ENCODE measurements around the gene FAM168A. TPM values are rescaled to one million over a fixed set of nuclear protein-coding genes. Genes with fewer than 3 reads are reported as not detected.
A peak's percentile ranks its signal among the peaks of the same experiment; 100 is the strongest.
"Not testable (repeated sequence)": the region's sequence is repeated elsewhere in the genome, so short reads cannot be mapped to it uniquely, and the experiment has no call there.

Gene FAM168A
- total RNA-seq, 1 experiment from 2014 or later, result 62.8 TPM

DNA sequence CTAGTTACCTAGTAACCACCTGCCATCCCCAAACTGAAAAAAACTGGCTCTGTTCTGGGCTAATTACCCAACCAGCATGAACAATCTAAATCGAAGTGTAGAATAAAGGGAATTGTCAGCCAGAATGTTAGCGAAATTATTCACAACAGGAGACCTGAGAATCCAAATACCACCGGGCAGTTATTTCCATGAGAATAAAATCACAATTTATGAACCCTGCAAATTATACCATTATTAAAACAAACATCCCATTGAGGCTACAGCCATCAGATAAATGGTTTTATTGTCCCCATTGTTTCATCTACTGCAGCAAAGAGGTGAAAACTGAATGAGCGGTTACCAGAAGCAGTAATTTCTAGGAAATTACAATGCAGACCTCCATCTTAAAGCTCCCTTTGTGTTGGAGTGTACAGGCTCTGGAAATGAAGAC, 21.7 kb downstream of the FAM168A start:
- POLR2A ChIA-PET, result no interaction called here
- CTCF ChIA-PET, result no interaction called here
- TF ChIP-seq, protein P1, sequence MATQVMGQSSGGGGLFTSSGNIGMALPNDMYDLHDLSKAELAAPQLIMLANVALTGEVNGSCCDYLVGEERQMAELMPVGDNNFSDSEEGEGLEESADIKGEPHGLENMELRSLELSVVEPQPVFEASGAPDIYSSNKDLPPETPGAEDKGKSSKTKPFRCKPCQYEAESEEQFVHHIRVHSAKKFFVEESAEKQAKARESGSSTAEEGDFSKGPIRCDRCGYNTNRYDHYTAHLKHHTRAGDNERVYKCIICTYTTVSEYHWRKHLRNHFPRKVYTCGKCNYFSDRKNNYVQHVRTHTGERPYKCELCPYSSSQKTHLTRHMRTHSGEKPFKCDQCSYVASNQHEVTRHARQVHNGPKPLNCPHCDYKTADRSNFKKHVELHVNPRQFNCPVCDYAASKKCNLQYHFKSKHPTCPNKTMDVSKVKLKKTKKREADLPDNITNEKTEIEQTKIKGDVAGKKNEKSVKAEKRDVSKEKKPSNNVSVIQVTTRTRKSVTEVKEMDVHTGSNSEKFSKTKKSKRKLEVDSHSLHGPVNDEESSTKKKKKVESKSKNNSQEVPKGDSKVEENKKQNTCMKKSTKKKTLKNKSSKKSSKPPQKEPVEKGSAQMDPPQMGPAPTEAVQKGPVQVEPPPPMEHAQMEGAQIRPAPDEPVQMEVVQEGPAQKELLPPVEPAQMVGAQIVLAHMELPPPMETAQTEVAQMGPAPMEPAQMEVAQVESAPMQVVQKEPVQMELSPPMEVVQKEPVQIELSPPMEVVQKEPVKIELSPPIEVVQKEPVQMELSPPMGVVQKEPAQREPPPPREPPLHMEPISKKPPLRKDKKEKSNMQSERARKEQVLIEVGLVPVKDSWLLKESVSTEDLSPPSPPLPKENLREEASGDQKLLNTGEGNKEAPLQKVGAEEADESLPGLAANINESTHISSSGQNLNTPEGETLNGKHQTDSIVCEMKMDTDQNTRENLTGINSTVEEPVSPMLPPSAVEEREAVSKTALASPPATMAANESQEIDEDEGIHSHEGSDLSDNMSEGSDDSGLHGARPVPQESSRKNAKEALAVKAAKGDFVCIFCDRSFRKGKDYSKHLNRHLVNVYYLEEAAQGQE (IDR thresholded peaks at IDR 0.05; ENCODE audit: insufficient read depth in 1 of 2, low read depth in 2 of 2, low read length in 1 of 2), result no peak
- TF ChIP-seq SIN3A (IDR thresholded peaks at IDR 0.05; ENCODE audit: borderline replicate concordance, insufficient read depth, low read depth, low read length) (no peak), POLR2AphosphoS5 (IDR thresholded peaks at IDR 0.05; ENCODE audit: low read depth, low read length) (no peak), TCF7L2 (IDR thresholded peaks at IDR 0.05; ENCODE audit: low read depth, low read length) (no peak)
- TF ChIP-seq, protein P2, sequence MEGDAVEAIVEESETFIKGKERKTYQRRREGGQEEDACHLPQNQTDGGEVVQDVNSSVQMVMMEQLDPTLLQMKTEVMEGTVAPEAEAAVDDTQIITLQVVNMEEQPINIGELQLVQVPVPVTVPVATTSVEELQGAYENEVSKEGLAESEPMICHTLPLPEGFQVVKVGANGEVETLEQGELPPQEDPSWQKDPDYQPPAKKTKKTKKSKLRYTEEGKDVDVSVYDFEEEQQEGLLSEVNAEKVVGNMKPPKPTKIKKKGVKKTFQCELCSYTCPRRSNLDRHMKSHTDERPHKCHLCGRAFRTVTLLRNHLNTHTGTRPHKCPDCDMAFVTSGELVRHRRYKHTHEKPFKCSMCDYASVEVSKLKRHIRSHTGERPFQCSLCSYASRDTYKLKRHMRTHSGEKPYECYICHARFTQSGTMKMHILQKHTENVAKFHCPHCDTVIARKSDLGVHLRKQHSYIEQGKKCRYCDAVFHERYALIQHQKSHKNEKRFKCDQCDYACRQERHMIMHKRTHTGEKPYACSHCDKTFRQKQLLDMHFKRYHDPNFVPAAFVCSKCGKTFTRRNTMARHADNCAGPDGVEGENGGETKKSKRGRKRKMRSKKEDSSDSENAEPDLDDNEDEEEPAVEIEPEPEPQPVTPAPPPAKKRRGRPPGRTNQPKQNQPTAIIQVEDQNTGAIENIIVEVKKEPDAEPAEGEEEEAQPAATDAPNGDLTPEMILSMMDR (IDR thresholded peaks at IDR 0.05), result no peak
- no peak for DNase-seq (ENCODE audit: low read depth, low spot score)
- ATAC-seq, result no peak
- no TSS peak for BruUV-seq (replicated peaks)
- Histone ChIP-seq H3K4me3 (ENCODE audit: low read depth in 2 of 2, low read length in 2 of 2) (no peak overlapping the region), H3K9me3 (ENCODE audit: control insufficient read depth, insufficient read depth, low read depth, low read length) (no peaks in the 10 kb centered on the region), H3K27me3 (ENCODE audit: control insufficient read depth, insufficient read depth, low read length) (no peaks in the 10 kb centered on the region), H3K36me3 (ENCODE audit: control insufficient read depth, insufficient read depth, low read length) (no peaks in the 10 kb centered on the region), H3K4me1 (ENCODE audit: control insufficient read depth, insufficient read depth, low read length) (0 out of 2 replicates have a peak, but pooled peaks cover 4% of the 10 kb centered on the region), H3K27ac (ENCODE audit: low read length) (no peak overlapping the region)
- intact Hi-C loops (cut with micrococcal nuclease; ENCODE audit: unreplicated experiment) (no loop called here), in situ Hi-C loops (cut with HindIII; ENCODE audit: low pct_unique_long_range_greater_than_20kb, low sequenced_read_pairs) (no loop called here)

DNA sequence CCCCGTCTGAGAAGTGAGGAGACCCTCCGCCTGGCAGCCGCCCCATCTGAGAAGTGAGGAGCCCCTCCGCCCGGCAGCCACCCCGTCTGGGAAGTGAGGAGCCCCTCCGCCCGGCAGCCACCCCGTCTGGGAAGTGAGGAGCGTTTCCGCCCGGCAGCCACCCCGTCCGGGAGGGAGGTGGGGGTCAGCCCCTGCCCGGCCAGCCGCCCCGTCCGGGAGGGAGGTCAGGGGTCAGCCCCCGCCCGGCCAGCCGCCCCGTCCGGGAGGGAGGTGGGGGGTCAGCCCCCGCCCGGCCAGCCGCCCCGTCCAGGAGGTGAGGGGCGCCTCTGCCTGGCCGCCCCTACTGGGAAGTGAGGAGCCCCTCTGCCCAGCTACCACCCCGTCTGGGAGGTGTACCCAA, 25.9 kb downstream of the FAM168A start:
- intact Hi-C loops (cut with micrococcal nuclease; ENCODE audit: unreplicated experiment); CTCF ChIA-PET; POLR2A ChIA-PET; BruUV-seq (replicated peaks); H3K27me3 ChIP-seq (ENCODE audit: control insufficient read depth, insufficient read depth, low read length); H3K4me1 ChIP-seq (ENCODE audit: control insufficient read depth, insufficient read depth, low read length); DNase-seq (ENCODE audit: low read depth, low spot score); in situ Hi-C loops (cut with HindIII; ENCODE audit: low pct_unique_long_range_greater_than_20kb, low sequenced_read_pairs); ATAC-seq; H3K36me3 ChIP-seq (ENCODE audit: control insufficient read depth, insufficient read depth, low read length); H3K9me3 ChIP-seq (ENCODE audit: control insufficient read depth, insufficient read depth, low read depth, low read length); H3K4me3 ChIP-seq (ENCODE audit: low read depth in 2 of 2, low read length in 2 of 2); H3K27ac ChIP-seq (ENCODE audit: low read length): not testable (repeated sequence)

DNA sequence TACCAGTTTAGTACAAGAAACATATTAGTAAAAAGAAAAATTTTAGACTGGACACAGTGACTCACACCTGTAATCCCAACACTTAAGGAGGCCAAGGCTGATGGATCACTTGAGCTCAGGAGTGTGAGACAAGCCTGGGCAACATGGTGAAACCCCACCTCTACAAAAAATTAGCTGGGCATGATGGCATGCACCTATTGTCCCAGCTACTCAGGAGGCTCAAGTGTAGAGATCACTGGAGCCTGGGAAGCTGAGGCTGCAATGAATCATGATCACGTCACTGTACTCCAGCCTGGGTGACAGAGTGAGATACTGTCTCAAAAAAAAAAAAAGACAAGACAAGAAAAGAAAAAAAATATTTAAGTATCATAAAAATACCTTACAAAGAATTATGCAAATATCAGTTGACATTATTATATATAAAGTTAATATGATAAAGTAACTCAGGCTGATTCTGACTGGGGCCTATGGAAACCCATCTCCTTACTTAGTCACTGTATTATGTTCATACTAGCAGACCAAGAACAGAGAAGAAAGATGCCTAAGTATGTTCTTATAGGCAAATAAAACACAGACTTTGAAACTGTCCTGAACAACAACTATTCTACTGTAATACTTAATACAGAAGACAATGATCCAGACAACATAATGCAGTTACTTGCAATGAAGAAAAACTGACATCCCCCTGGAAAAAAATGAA, 27.3 kb downstream of the FAM168A start:
- H3K27ac ChIP-seq (ENCODE audit: low read length), result no peak overlapping the region
- intact Hi-C loops (cut with micrococcal nuclease; ENCODE audit: unreplicated experiment), result no loop called here
- in situ Hi-C loops (cut with HindIII; ENCODE audit: low pct_unique_long_range_greater_than_20kb, low sequenced_read_pairs), result no loop called here
- no peak overlapping the region for H3K4me3 ChIP-seq (ENCODE audit: low read depth in 2 of 2, low read length in 2 of 2)
- H3K27me3 ChIP-seq (ENCODE audit: control insufficient read depth, insufficient read depth, low read length), result no peaks in the 10 kb centered on the region
- no peaks in the 10 kb centered on the region for H3K36me3 ChIP-seq (ENCODE audit: control insufficient read depth, insufficient read depth, low read length)
- TF ChIP-seq TCF7L2 (IDR thresholded peaks at IDR 0.05; ENCODE audit: low read depth, low read length) (no peak), SIN3A (IDR thresholded peaks at IDR 0.05; ENCODE audit: borderline replicate concordance, insufficient read depth, low read depth, low read length) (no peak), POLR2AphosphoS5 (IDR thresholded peaks at IDR 0.05; ENCODE audit: low read depth, low read length) (no peak)
- TF ChIP-seq, protein P2 (IDR thresholded peaks at IDR 0.05), result no peak
- TF ChIP-seq, protein P1 (IDR thresholded peaks at IDR 0.05; ENCODE audit: insufficient read depth in 1 of 2, low read depth in 2 of 2, low read length in 1 of 2), result no peak
- ATAC-seq, result 0 out of 2 replicates have a peak, but pooled peaks have one; percentile 48
- H3K4me1 ChIP-seq (ENCODE audit: control insufficient read depth, insufficient read depth, low read length), result no peaks in the 10 kb centered on the region
- H3K9me3 ChIP-seq (ENCODE audit: control insufficient read depth, insufficient read depth, low read depth, low read length), result no peaks in the 10 kb centered on the region
- ChIA-PET CTCF (interaction anchor here (0.7 kb wide), 1 partner anchor 20 kb away, joined by 5 read pairs; no protein-coding TSS in a partner anchor), POLR2A (interaction anchor here (0.6 kb wide), 1 partner anchor 118 kb away, joined by 3 read pairs; no protein-coding TSS in a partner anchor)
- DNase-seq (ENCODE audit: low read depth, low spot score), result peak; percentile 5
- BruUV-seq (replicated peaks), result no TSS peak
